ENCODE data around the gene SVIL.

The SVIL gene, protein sequence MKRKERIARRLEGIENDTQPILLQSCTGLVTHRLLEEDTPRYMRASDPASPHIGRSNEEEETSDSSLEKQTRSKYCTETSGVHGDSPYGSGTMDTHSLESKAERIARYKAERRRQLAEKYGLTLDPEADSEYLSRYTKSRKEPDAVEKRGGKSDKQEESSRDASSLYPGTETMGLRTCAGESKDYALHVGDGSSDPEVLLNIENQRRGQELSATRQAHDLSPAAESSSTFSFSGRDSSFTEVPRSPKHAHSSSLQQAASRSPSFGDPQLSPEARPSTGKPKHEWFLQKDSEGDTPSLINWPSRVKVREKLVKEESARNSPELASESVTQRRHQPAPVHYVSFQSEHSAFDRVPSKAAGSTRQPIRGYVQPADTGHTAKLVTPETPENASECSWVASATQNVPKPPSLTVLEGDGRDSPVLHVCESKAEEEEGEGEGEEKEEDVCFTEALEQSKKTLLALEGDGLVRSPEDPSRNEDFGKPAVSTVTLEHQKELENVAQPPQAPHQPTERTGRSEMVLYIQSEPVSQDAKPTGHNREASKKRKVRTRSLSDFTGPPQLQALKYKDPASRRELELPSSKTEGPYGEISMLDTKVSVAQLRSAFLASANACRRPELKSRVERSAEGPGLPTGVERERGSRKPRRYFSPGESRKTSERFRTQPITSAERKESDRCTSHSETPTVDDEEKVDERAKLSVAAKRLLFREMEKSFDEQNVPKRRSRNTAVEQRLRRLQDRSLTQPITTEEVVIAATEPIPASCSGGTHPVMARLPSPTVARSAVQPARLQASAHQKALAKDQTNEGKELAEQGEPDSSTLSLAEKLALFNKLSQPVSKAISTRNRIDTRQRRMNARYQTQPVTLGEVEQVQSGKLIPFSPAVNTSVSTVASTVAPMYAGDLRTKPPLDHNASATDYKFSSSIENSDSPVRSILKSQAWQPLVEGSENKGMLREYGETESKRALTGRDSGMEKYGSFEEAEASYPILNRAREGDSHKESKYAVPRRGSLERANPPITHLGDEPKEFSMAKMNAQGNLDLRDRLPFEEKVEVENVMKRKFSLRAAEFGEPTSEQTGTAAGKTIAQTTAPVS (N-terminal part only)
- total RNA-seq, result 80.3 to 97.3 reads per million in 2 donors

- DNase-seq, result no peak
These were observed at the start of gene SVIL for GRCh38 chr10:29634764-29635625. Gene SVIL, minus strand, starts transcription at chr10:29634971. Its CDS starts 79,913 bp downstream, at chr10:29555058.

- peak in 3 of 5 experiments; percentile 43 to 94 (median 82) for DNase-seq
These were observed 47.1 kb upstream of the SVIL start for GRCh38 chr10:29681676-29682448.

DNA sequence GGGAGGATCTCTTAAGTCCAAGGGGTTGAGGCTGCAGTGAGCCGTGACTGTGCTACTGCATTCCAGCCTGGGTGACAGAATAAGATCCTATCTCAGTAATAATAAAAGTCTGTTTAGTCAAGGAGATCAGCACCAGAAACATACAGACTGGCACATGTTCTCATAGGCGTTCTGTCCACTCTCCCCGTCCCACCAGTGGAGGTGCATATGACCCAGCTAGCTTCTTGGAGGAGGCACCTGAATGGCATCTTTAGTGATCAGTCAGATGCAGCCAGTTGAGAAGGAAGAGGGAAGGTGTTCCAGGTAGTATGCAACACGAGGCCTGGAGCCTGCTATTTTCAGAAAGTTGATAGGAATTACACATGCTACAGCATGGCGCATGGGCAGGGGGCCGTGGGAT, 45.3 kb upstream of the SVIL start:
- DNase-seq, result no peak

DNA sequence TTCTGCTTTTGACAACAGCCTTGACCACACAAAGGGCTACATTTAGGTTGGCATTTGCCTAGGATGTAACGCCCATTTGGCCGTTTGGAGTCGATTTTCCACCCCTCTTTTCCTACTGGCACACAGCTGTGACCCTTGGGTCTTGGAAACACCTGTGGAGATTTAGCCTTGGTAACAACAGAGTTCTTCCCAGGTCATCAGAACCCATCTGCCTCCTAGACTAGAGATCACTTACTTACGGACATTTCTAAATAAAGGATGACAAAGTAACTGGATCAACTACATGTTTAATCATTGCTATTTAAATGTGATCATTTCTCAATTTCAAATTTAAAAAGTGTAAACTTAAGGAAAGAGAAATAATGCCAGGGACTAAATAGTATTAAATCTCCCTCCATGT, 42.0 kb upstream of the SVIL start:
- DNase-seq, result no peak

DNA sequence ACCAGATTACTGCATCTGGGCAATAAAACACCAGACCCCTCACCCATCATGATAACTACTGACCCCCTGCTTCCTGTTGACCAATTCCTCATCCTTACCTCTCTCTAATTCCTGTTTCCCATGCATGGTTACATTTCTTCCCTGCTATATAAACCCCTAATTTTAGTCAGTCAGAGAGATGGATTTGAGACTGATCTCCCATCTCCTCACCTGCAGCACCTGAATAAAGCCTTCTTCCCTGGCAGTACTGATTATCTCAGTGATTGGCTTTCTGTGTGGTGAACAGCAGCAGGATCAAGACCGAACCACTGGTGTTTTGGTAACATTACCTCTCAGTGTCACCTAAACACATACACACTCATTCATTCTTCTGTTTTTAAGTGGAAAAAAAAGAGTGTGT, 41.2 kb upstream of the SVIL start:
- no peak for DNase-seq

- DNase-seq, result no peak
These were observed 37.2 kb upstream of the SVIL start for GRCh38 chr10:29671968-29672367.

DNA sequence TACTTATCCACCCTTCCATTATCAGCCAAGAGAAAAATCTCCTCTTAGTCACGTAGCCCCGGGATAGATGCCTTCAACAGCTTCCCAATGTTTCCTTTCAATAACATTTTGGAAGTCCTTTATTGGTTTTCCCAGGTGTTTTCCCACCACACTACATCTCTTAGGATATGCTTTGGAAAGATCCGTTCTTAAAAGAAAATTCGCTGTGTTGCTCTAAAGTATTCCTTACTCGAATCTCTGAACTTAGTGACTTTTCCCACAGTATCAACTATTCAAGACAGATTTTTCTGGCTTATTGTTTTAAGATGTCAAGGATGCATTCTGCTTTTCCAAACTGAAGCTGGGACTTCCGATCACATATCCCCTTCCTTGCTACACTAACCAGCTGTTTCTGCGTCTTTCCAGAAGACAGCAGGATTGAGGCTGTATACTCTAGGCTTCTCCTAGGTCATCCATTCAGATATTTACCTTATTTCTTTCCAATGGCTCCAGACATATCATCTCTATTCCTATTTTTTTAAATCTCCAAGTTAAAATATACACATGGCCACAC, 36.5 kb upstream of the SVIL start:
- DNase-seq, result no peak

GRCh38 chr10:29670761-29671160, 36.0 kb upstream of the SVIL start:
- DNase-seq, result no peak

DNA sequence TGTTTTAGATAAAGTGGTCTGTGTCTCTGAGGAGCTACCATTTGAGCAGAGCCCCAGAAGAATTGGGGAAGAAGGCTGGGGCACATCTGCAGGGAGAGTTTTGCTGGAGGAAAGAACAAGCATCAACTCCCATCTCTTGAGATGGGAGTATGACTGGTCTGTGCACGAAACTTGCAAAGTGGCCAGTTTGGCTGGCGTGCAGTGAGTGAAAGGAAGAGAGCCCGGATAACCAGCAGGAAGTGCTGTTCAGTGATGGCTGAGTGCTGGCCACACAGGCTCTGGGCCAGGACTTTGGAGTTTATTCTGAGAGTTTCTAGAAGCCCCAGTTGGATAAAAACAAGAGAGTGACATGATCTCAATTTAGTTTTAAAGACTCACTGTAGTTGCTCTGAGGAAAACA, 34.4 kb upstream of the SVIL start:
- DNase-seq, result no peak

GRCh38 chr10:29668628-29669027, 33.9 kb upstream of the SVIL start:
- DNase-seq, result no peak

- no peak for DNase-seq
These were observed 32.4 kb upstream of the SVIL start for GRCh38 chr10:29667191-29667590.

- DNase-seq, result no peak
These were observed 31.4 kb upstream of the SVIL start for GRCh38 chr10:29666201-29666600.

DNA sequence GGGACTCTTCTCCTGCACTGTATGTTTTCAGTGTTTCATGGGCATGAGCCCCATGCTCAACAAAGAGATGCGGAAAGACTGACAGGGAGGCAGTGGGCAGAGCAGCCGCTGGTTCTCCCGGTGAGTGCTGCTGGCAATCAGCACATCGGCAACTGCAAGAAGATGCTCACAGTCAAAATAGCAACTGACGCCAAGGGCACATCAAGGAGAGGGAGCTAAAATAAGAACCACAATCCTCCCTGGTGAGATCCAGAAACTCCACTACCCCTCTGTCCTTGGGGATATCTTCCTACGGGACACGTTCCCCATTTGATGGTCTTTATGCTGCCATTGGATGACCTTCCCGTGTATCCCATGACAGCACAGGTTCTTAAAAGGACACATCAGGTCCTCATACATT, 28.9 kb upstream of the SVIL start:
- DNase-seq, result no peak

- DNase-seq, result peak in 4 of 5 experiments; percentile 40 to 93 (median 67)
These were observed 24.5 kb upstream of the SVIL start for GRCh38 chr10:29658984-29659965.

- DNase-seq, result peak in 1 of 5 experiments; percentile 70
These were observed 23.0 kb upstream of the SVIL start for GRCh38 chr10:29657719-29658274.

GRCh38 chr10:29656451-29656992, 21.8 kb upstream of the SVIL start:
- DNase-seq, result no peak

DNA sequence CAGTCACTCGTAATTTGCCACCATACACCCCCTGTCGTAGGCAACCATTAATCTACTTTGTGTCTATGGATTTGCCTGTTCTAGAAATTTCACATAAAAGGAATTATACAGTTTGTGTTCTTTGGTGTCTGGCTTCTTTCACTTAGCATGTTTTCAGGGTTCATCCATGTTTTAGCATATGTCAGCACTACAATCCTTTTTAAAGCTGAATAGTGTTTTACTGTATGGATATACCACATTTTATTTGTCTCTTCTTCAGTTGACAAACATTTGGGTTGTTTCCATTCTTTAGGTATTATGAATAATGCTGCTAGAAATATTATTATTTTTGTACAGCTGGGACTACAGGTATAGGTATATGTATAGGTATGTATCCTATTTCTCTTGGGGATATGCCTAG, 17.4 kb upstream of the SVIL start:
- DNase-seq, result no peak

GRCh38 chr10:29651767-29652166, 17.0 kb upstream of the SVIL start:
- DNase-seq, result no peak

GRCh38 chr10:29650552-29650944, 15.8 kb upstream of the SVIL start:
- DNase-seq, result no peak

Data from T-helper 2 cell (primary cell).